HG02588 (cell line): ENCODE data around the gene G6PC3.
"Not testable (repeated sequence)": the region's sequence is repeated elsewhere in the genome, so short reads cannot be mapped to it uniquely, and the experiment has no call there.

ENCODE experiments used
- ATAC-seq: cut with Tn5 transposase; IDR thresholded peaks from one replicate; pipeline ENCODE4 v1.9.1; 2021; ENCODE audit warnings: mild to moderate bottlenecking, moderate library complexity; ENCODE audit not compliant: unreplicated experiment

Gene G6PC3

DNA sequence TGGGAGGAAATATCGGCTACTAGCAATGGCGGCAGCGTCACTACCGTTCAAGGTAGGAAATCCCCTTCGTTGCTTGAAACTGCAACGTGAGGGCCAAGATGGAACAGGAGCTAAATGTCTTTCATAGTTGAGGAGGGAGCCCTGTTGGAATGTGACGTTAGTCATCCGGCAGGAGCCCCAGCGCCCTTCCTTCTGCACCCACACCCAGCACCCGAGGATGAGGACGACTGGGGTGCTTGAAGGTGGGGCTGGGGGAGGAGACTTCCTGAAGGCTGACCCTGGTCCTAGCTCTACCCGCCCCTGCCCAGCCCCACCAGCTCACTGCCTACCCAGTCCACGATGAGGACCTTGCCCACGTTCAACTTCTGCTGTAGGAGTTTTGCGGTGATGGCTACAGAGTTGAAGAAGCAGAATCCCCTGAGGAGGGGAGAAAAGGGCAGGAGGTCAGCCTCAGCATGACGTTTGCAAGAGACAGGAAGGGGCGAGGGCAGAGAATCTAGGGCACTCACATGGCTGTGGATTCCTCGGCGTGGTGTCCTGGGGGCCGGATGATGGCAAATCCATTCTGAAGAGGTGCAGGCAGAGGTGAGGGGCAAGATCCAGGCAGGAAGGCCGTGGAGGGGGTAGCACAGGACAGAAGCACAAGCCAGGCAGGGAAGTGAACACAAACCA lies 11.9 kb downstream of the G6PC3 start:
- no peak for ATAC-seq

DNA sequence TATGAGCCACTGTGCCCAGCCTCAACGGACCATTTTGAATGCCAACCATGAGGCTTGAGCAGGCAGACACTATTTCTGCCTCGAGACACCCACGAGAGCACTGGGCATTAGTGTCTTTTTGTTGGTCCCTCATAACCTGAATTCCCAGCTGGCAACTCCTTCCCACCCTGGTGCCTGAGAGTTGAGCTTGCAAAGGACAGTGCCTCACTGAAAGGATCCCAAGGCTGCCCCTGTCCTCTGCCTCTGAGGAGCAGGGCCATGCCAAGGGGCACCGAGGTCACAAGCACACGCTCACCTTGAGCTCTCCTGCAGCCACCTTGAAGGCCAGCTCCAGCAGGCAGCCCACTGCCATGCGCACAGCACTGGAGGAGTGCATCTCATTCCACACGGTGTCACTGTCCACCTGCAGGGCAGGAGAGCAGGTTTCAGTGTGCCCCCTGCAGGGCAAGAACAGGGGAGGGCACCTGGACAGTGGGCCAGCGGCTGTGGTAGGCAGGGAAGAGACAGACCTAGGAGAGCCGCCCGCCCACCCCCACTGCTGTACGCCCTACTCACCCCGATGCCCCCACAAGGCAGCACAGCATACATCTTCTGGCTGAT lies 12.8 kb downstream of the G6PC3 start:
- no peak for ATAC-seq

DNA sequence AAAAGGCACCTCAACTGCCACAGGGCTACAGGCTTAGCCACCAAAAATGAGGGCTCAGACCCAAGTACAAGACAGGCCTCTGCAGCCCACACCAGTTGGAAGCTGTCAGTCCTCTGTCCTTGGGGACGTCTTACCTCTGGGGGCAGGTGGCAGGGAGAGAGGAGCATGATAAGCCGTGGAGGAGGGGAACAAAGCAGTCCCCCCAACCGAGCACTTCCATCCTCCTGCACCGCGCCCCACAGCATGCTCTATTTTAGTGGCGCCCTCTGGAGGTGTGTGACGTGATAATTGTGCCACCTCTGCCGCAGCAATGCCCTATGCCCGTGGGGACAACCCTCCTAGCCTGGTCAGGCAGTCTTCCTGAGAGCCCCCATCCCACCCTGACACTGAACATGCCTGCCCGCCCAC lies 13.6 kb downstream of the G6PC3 start:
- no peak for ATAC-seq

DNA sequence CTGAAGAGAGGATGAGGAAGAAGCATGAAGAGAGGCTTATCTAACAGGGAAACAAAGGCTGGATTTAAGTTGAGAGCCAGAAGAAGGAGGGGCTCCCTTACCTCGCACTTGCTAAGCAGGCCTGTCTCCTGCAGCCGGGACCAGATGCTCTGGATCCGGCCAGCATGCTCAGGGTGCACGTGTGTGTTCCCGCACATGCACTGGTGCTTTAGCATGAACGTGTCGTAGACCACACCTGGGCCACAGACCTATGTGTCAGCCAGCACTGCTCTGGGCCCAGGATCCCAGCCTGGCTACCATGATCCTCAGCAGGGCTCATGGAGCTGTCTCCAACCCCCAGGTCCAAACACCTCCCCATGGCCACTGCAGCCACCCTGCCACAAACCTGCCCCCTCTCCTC lies 14.4 kb downstream of the G6PC3 start:
- ATAC-seq = no peak

DNA sequence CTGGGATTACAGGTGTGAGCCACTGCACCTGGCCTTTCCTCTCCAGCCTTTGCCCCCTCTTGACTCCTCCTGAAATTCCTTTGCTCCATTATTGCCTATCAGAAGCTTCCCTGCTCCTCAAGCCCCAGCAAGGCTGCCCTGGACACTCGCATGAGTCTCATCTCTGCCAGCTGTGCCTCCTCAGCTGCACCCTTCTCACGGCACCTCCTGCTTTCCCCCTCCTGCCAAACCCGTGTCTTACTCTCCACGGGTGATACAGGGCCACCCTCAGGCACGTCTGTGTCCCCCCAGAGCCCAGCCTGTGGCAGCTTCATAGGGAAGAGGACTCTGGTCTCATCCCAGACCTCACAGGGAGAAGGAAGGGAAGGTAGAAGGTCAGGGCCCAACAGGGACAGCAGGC lies 15.4 kb downstream of the G6PC3 start:
- no peak for ATAC-seq

DNA sequence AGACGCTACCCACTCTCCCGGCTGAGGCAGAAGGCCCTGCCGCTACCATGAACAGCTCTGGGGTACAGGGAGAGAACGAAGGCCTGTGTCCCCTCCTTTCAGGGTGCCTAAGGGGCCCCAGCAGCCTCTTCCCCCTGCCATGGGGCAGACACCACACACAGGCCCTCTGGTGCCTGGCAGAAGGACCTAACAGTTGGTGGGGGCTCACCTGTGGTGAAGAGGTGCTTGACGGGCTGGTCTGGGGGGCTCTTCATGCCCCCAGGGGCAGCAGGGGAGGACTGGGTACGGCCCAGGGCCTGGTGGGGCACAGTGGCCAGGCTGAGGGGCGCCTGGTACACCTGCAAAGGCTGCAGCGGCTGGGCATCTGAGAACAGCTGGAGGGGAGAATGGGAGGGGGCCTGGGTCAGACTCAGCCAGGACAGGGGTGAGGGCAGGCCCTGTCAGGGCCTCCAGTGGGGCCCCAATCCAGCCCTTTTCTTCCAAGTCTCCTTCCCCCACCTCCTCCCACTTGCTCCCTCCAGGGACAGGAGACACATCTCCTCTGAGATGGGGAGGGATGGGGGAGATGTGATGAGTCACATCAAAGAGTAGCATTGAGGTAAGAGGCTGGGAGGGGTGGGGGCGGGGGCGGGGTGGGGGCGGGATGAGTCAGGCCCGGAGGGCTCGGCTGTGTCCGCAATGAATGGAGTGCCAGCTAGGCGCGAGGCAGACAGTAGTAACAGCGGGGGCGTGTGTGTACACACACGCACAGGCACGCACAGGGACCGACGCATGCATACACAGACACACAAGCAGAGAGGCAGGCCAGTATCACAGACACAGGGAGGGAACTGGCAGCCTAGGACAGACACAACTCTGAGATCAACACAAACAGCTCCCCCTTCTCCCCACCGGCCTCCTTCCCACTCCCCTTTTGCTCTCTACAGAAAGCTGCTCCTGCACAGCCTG lies 16.1 kb downstream of the G6PC3 start:
- ATAC-seq = no peak

DNA sequence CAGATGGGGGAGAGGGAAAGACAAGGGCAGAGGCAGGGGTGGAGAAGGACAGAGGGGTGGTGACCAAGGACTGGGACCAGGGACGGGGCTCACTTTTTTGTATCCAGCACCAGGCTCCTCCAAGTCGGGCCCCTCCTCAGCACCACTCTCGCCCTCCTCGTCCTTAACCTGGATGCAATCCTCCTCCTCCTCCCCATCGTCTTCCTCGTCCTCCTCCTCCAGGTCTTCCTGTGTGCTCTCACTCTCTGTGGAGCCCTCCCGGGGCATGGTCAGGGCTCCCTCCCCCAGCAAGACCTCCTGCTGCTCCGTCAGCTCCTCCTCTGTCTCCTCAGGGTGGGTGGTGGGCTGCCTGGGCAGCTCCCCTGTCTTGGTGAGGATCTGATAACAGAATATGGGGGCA lies 16.8 kb downstream of the G6PC3 start:
- ATAC-seq = no peak

DNA sequence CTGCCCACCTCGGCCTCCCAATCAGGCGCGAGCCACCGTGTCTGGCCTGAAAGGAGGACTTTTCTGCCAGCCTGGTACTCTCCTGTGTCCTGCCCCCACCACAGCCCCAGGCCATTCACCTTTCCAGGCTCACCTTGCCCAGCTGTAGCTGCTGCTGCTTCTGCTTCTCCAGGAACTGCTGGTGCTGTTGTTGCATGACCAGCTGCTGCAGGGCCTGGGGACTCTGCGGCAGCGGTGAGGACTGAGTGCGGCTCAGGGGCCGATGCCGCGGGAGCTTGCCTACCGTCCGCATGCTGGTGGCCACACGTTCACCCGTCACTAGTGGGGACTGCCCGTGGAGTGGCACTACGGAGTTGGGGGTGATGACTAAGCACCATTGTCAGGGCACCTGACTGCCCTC lies 17.7 kb downstream of the G6PC3 start:
- no peak for ATAC-seq

DNA sequence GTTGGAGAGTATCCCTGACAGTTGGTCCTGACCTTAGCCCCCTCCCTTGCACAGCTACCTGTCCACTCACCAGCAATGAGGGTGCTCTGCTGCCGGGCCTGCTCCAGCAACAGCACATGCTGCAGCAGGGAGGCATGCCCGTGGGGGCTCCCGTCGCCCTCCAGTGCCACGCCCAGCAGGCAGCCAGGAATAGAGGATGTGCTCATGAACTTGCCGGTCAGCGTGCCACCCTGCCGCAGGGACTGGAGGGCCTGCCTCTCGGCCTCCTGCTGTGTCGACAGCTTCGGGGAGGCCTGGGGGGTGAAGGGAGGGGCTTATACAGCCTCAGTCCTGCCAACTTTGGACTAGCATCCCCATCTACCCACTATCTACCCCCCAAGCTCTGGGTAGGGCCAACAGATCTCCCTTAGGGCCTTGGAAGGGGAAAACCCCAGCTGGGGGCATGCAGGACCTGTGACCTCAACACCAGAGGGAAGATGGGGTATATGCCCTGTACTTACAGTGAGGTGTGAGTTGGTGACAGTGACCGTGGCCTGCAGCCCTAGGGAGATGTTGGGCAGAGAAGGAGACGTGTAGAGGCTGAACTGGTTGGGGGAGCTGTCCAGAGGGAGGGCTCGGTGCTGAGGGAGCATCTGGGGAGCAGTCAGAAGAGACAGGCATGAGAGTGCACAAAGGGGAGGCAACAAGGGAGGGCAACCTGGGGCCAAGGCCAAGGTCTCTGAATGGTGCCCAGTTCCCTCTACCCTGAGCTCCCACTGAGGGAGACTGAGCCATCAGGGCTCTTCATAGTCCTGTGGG lies 20.9 kb downstream of the G6PC3 start:
- ATAC-seq = no peak

DNA sequence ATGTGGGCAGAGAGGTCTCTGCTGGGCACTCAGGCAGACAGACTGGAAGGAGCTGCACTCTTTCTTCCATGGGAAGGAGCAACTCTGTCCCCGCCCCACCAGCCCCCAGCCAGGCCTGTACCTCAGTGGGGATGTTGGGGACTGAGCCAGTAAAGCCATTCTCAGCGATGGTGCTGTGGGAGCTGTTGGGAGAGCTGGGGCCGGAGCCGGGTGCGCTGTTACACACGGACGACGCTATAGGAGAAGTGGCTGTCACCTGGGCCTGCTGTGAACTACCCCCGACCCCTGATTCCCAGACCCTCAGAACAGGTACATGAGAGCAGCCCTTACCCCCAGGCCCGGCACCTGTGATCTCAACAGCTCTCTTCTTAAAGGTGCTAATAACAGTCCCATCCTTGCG lies 21.5 kb downstream of the G6PC3 start:
- no peak for ATAC-seq

DNA sequence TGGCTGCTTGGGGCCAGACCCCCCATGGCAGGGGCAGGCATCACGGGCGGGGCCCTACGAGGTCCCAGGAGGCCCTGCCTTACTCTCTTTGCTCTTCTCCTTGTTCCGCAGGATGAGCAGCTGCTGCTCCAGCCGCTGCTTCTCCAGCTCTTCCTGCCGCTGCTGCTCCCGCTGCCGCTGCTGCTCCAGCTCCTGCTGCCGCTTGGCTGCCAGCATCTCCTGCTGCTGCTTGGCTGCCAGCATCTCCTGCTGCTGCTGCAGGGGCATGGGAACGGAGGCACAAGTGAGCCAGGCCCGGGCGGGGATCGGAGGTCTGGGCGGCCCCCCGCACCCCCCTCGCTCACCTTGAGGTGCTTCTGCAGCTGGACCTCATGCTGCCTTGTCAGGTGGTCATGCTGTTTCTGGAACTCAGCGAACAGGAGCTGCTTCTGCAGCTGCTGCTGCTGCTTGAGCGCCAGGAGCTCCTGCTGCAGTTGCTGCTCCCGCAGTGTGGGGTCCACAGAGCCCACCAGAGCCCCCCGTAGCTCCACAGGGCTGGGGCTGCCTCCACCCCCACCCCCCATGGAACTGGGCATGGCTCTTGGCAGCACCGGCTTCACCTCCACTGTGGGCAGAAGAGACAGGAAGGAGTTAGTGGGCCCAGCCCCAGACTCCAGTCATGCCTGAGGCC lies 22.8 kb downstream of the G6PC3 start:
- ATAC-seq = no peak

DNA sequence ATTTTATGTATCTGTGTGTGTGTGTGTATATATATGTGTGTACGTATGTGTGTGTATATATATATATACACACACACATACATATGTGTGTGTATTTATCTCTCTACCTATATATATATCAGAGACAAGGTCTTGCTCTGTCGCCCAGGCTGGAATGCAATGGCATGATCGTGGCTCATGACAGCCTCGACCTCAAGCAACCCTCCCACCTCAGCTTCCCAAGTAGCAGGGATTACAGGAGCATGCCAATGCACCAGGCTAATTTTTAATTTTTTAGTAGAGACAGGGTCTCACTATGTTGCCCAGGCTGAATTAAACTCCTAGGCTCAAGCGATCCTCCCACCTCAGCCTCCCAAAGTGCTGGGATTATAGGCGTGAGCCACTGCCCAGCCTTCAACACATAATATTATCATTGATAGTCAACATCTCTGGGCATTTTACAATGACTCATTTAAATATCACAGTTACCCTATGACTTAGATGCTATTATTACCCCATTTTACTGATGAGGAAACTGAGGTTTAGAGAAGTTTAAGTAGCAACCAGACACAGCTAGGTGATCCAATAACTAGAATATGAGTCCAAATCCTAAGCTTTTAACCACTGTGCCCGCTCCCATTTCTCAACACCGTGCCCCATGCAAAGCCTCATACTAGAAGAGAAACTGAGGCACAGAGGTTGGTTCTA lies 24.3 kb downstream of the G6PC3 start:
- ATAC-seq = no peak

DNA sequence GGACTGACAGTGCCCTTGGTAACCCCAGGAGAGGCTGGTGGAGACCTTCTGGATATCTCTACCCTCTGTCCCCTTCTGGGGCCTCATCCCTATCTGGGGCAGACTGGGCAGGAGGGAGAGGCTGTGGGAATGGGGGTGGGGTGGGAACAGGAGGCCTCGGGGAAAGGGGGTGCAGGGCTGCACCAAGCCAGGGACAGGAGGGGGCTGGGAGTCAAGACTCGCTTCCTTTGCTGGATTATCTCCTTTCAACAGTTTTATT lies 24.8 kb downstream of the G6PC3 start:
- no peak for ATAC-seq

DNA sequence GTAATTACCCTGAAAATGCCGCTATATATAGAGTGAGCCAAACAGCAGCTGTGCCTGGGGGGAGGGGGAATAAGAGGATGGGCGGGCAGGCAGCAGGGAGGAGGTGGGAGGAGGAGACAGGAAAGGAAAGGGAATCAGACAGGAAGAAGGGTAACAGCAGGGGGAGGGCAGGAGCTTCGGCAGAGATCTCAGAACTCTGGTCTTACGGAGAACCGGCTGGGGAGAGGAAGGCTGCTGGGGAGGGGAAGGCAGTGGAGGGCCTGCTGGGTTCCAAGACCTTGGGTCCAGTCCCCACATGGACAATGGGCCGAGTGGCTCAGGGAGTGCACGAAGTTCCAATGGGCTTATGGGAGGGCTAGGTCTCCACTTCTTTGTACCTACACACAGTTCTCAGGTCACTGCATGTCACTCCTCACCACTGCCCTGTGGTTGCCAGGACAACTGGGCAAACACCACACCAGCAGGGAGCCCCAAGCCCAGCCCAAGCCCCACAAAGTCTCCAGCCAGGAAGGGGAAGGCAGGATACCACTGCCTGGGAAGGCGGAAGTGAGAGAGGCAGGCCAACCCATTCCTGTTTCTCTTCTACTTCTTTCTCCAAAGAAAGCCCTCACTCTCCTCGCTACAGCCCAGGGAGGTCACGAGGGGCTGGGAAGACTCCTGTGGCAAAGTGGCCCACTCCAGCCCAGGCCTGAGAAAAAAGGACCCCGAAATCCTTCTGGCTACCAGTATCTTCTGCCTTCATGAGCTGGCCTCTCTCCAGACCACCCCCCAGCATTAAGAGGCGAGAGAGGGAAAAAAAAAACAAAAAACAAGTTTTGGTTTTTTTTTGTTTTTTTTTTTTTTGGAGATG lies 25.3 kb downstream of the G6PC3 start:
- ATAC-seq = no peak

DNA sequence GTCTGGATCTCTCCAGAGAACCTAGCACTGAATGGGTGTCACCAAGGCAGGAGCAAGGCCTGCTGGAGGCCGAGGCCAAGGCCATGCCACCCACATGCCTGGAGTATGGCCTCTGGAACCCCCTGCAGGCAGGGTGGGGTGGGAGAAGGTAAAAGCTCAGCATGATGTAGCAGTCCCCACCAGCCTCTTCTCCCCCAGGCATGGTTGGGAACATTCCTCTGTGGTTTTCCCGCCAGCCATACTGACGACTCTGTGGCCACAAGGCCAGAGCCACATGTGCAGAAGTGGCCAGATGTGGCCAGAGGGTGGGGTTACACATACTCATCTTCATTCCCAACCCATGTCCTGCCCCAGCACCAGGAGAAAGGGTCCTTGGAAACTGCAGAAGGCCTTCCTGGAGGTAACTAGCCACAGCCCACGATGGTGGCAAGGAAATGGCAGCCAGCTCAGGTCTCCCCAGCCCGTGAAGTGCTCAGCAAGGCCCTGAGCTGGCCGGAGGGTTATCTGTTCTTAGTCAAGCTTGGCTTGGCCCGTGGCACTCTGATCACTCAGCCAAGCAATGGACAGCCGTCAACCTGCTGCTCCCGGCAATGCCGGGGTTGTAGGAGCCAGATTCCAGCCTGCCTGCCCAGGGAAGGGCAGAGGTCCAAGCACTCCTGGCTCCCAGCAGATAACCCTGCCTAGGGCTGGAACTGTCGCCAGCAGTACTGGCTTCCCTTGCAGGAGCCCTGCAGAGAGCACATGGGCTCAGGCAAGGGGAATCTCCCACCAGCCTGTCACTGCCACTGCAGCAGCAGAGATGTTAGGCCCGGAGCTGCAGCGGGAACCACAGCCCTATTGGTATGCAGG lies 26.8 kb downstream of the G6PC3 start:
- ATAC-seq = no peak

DNA sequence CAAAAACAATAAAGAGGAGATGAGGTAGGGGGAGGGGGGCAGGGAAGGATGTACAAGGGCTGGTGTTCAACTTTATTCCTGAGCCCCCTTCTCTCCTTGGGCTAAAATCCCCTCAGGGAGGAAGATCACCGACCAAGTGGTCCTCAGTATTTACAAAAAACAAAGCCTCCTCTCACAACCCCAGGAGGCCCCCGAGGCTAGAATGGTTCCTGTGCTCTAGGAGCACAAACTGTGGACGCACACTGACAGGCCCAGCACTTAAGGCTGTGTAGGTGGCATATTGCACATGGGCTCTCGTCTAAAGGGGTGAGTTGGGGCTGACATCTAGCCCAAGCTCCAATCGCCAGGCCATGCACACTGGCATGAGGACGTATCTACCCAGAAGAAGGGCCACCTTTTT lies 31.3 kb downstream of the G6PC3 start:
- ATAC-seq = not testable (repeated sequence)

DNA sequence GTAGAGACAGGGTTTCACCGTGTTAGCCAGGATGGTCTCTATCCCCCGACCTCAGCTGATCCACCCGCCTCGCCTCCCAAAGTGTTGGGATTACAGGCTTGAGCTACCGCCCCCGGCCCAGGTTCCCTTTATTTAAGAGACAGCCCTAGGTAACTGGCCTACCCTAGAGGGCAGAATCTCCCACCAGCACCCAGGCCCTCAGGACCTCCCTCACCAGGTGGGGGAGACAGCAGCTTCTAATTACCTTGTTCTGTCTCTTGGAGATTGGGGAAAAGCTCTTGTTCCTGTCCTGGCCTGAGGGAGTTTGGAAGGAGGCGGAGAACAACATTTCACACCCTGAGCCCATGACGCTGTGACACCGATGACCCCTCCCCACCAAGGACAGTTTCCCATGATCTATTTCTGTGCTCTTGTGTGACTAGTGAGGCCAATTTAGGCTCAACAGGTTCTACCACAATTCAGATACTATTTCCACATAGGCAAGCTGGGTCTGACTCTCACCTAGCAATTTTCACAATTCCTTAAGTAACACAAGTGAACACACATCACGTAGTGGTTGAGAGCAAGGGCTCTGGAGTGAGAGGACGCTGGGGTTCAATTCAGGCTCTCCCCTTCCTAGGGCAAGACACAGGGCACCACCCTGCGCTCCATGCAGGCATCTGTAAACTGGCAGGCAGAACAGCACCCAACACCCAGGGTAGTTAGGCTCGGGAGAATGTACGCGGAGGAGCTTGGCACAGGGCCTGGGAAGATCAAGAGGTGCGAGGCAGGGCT lies 32.5 kb downstream of the G6PC3 start:
- no peak for ATAC-seq

DNA sequence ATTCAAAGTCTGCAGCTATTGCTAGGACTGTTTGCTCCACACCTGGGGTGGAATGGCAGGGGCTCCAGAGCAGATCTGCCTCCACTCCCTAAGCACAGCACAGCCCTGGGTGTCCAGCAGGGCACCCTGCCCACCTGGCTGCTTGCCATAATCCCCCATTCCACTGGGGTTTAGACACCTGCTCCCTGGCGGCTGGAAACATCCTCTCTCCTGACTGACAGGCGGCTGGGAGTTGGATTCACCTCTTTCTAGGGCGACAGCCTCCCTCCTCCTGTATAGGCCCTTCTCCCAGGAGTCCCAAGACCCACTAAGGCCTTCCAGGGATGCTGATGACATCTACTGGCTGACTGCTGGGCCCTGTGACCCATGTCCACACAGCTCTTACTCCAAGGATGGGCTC lies 34.9 kb downstream of the G6PC3 start:
- ATAC-seq = no peak
